Erythroblast (primary cell): ENCODE data around the gene EIF3D.

Experiments used
- DNase-seq, 2 experiments: peaks; one replicate each; lab custom pipeline; 2025; lab: John Stamatoyannopoulos, UW
- GATA1 ChIP-seq: IDR thresholded peaks from 2 replicates; pipeline ENCODE4 v1.6.1; 2011; ENCODE audit warnings: low read depth, mild to moderate bottlenecking, control low read depth, low read length, moderate library complexity
- POLR2A ChIP-seq: IDR thresholded peaks from 2 replicates; pipeline ENCODE4 v1.6.1; 2011; ENCODE audit warnings: mild to moderate bottlenecking, low read length

The EIF3D gene

DNA sequence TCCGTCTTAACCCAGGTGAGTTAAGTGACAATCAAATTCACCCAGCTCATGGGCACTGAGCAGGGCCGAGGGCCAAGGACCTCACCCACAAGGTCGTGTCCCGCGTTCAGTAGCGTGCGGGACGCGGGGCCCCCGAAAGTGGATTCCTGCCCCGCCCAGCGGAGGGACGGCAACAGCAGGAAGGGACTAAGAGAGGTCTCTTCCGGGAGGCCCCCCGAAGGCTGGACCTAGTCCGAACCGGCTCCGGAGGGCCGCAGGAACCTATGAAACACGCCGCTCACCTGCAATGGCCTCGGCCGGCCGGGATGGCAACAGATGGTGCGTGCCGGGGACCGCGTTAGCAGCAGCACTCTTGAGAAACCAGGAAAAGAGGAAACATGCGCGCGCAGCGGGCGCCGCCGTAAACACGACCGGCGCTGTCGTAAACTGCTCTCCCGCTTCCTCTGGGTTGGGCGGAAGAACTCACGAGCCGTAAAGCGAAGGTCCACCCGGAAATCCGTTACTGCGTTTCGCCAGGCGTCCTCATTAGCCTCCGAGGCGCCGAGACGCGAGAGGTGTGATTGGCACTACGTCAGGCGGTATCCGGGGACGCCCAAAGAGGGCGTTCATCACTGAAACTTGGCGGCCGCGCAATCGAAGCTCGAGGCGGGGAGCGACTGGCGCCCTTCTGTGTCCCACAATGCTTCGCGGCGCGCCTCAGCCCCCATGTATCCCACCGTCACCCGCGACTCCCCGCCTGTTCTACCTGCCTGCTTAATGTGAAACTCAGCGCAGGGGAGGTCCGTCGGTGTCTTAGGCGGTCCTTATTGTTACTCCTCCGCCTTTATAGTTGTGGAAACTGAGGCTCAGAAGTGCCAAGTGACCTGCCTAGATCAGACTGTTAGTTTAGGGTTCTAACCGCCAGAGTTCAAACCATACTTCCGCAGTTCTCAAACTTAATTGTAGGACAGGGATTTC lies at the start of gene EIF3D:
TSS of gene EIF3D (minus strand) at position 372 of the 957 bp plus-strand sequence. CDS start 3,045 bp downstream, outside the sequence.
- TF ChIP-seq POLR2A (peak; percentile 95), GATA1 (no peak)
- peak; percentile 100 for DNase-seq

DNA sequence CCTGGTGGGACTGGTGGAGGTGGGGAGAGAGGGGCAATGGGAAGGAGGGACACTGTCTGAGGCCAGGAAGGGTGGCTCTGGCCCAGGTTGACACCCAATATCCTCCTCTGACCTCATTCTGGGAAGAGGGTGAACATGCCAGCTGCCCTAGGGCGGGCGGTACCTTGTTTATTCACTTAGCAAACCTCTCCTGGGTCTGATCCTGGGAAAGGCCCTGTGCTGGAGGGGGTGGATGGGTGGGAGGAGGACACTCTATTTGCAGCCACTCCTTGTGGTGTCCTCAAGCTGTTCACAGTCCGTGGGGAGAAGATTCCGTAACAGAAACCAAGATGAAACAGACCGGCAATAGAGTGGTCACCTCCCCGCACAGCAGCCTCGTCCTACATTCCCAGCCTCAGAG lies 49.7 kb upstream of the EIF3D start:
- TF ChIP-seq GATA1, result no peak
- no peak for TF ChIP-seq POLR2A
- no peak for DNase-seq

DNA sequence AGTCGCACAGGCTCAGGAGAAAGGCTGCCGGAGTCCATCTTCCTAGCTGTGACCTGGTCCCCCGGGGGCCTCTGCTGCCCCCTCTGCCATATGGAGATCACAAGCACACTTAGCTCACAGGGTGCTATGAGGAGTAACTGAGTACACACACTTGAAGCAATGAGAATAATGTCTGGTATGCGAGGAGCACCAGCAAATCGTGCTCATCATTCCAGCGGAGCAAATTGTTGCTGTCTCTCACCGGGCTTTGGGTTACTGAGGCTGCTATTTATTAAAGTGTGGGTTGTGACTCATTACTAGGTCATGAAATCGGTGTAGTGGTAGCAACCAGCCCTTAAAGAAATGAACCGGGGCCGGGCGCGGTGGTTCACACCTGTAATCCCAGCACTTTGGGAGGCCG lies 48.1 kb upstream of the EIF3D start:
- no peak for DNase-seq
- no peak for TF ChIP-seq POLR2A
- TF ChIP-seq GATA1, result no peak

DNA sequence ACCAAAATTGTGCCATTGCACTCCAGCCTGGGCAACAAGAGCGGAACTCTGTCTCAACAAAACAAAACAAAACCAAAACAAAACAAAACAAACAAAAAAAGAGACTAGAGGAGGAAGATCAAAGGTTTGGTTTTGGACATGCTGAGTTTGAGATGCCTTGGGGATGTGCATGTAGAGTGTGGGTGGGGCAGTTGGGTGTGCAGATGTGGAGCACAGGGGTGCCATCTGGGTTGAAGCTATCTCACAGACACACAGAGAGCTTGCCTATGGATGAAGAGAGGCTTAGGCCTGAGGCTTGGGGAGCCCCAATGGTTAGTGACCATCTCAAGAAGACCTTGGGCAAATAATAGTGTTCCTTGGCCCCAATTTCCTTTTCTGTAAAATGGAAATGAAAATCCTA lies 45.8 kb upstream of the EIF3D start:
- no peak for TF ChIP-seq GATA1
- TF ChIP-seq POLR2A, result no peak
- DNase-seq, result no peak

- TF ChIP-seq POLR2A, result no peak
- no peak for TF ChIP-seq GATA1
- DNase-seq, result no peak
Measured at GRCh38 chr22:36573815-36574363, 44.9 kb upstream of the EIF3D start.

GRCh38 chr22:36571991-36572390 lies 43.0 kb upstream of the EIF3D start:
- no peak for DNase-seq
- TF ChIP-seq POLR2A, result no peak
- TF ChIP-seq GATA1, result no peak

DNA sequence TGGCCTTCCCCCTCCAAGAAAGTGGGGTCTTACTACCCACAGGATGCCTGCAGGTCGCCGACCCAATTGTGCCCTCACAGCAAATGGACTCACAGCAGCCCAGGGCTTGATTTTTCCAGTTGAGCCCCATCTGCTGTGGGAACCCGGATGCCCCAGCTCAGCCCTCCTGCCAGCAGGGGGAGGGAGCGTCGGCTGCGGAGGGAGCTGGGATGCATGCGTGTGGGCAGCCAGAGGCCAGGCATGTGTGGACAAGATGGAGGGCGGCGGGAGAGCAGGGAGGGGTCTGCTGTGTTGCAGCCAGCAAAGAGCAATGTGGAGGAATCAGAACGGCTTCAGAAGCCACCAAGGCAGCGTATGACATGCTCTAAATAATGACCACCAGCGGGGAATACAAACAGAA lies 41.0 kb upstream of the EIF3D start:
- DNase-seq, result no peak
- TF ChIP-seq GATA1 (no peak), POLR2A (no peak)

DNA sequence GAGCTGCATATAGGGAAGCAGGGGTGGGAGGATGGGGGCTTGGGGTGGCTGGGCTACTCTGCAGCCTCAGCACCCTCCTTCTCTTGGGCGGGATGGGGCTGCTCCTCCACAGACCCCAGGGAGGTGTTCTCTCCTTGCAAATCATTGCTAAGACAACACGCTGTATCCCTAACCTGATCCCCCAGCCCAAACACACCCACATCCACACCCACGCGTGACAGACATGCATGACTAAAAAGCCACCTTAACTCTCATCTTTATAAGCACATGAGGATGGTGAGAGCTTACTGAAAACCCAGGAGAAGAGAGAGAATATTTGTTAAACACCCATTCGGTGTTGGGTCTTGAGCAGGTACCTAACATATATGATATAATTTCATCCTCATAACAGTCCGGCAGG lies 39.9 kb upstream of the EIF3D start:
- no peak for DNase-seq
- TF ChIP-seq GATA1, result no peak
- TF ChIP-seq POLR2A, result no peak

DNA sequence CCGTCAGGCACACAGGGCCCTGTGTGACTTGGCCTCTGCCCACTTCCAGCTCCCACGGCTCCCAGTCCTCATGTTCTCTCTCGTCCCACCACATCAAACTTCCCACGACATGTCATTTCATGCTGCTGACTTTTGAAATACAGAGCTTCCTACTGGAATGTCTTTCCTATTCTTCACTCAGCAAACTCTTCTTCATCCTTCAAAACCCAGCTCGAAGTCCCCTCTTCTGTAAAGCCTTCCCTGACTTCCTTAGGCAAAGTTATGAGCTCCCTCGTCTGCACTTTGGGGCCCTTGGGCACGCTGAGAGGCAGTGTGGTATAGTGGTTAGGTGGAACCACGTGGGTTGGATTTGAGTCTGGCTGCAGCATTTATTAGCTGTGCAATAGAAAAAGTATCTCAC lies 37.8 kb upstream of the EIF3D start:
- DNase-seq, result no peak
- TF ChIP-seq POLR2A (no peak), GATA1 (no peak)

DNA sequence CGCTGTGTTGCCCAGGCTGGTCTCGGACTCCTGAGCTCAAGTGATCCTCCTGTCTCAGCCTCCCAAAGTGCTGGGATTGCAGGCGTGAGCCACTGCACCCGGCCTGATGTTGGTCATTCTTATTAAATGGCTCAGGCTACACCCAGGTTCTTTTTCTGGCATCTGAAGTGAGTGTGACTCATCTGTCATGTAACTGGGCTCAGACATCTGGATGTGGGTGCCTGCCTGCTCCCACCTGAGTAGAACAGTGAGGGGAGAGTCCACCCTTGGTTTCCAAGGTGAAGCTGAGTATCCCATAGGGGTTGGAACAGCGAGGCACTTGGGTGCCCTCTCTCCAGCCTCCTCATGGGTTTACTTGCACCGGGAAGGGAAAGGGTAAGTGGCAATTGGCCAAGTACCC lies 36.7 kb upstream of the EIF3D start:
- no peak for TF ChIP-seq POLR2A
- no peak for TF ChIP-seq GATA1
- DNase-seq, result no peak

DNA sequence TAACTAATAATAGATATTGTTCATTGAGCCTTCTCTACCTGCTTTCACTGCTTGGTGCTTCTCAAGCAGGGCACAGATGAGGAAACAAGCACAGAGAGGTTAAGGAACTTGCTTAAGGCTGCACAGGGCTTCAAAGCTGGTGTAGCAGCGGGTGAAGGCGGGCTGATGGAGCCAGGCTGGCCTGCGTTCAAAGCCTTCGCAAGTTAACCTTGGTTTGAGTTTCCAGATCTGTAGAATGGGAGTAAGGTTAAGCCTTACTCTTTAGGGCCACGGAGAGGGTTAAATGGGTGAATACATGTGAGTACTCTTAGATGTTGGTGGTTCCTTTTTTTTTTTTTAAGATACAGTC lies 36.2 kb upstream of the EIF3D start:
- no peak for TF ChIP-seq POLR2A
- no peak for TF ChIP-seq GATA1
- DNase-seq, result no peak

GRCh38 chr22:36564422-36565158 lies 35.6 kb upstream of the EIF3D start:
- no peak for TF ChIP-seq GATA1
- no peak for TF ChIP-seq POLR2A

GRCh38 chr22:36563898-36564297 lies 34.9 kb upstream of the EIF3D start:
- no peak for DNase-seq
- TF ChIP-seq POLR2A (no peak), GATA1 (no peak)

More at GRCh38 chr22:36564422-36565158, 35.6 kb upstream of the EIF3D start:
- DNase-seq, result no peak

- DNase-seq, result no peak
Measured at GRCh38 chr22:36563444-36563843, 34.5 kb upstream of the EIF3D start.

More at GRCh38 chr22:36563444-36563843, 34.5 kb upstream of the EIF3D start:
- TF ChIP-seq GATA1 (no peak), POLR2A (no peak)
